NCI-H446 treated with DMSO at 0.1 percent for 48 hours (cell line): ENCODE measurements around the gene SMG1.
"Not testable (repeated sequence)": the region's sequence is repeated elsewhere in the genome, so short reads cannot be mapped to it uniquely, and the experiment has no call there.

Experiments used
- DNase-seq: peaks from one replicate; lab custom pipeline; 2025; lab: John Stamatoyannopoulos, UW

SMG1 gene

DNA sequence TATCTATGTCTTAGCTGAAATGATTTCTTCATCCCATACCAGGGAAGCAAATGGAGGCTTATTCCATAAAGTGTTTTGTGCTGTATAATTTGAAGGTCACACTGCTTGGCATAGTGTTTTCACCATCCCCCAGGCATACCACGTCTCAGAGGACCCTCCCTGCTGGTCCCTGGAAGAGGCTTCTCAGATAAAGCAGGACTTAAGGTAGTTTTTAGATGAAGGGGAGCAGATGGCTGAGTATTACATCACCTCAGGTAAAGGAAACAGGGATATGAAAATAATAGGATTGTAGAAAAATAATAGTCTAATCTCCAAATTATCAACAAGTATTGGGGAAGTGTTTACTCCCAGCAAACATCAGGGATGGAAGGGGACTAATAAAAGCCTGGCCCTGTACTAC lies 7.3 kb upstream of the SMG1 start:
- DNase-seq, result no peak

DNA sequence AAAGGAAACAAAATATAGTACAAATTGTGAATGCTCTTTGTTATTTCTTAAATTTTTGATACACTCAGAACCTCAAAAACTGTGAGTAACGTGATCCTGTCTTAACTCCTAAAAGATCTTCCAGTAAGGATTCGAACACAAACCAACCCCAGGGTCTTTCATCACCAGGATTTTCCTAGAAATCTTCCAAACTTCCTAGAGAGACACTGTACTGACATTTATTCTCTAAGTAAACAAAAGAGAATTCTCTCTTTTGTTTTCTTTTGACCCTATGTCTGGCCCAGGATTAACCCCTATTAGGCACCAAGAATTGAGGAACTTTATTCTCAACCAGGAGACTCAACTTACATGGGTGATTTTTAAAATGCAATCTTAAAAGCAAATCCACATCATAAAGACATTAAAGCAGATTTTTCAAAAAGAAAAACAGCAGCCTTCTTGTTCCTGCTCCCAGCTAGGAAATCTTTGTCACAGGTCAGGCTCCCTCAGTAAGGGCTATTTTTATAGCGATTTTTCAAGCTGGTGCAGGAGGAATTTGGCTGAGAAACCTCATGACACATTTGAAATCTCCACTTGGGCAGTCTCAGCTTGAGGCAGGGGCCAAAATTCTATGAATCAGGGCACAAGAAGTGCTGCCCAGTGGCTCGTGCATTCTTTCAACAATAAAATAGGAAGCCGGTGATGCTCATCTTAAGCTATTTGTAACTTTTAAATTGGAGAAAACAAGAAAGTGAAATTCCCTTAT lies 6.2 kb upstream of the SMG1 start:
- DNase-seq, result no peak

DNA sequence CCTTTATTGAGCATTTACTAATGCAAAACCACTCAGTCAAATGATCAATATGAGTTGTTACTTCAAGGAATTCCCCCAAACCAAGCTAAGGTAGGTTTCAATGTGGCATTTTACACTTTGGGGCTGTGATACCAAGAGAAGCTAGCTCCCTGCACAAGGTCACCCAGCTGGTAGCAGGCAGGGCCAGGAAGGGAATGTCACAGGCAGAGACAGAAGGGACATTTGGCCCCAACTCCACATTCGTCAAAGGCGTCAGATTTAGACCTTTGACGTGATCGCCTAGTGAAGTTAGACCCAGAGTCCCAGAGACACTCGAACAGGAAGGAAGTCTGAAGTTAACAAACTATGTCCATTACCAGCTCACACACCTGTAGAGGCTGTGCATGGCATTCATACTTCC lies 5.5 kb upstream of the SMG1 start:
- no peak for DNase-seq

DNA sequence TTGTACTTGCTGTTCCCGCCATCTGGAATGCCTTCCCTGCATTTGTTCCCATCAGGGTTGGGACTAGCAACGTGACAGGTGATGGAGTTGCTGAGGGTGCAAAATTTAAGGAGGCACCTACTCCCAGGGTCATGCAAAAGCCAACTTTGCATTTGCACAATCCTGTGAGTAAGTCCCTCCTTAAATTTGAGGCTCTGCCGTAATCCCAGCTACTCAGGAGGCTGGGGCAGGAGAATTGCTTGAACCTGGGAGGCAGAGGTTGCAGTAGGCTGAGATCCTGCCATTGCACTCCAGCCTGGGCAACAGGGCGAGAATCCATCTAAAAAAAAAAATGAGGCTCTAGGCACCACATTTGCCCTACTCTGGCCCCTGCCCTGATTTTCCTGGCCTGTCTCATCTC lies 3.9 kb upstream of the SMG1 start:
- DNase-seq, result not testable (repeated sequence)

DNA sequence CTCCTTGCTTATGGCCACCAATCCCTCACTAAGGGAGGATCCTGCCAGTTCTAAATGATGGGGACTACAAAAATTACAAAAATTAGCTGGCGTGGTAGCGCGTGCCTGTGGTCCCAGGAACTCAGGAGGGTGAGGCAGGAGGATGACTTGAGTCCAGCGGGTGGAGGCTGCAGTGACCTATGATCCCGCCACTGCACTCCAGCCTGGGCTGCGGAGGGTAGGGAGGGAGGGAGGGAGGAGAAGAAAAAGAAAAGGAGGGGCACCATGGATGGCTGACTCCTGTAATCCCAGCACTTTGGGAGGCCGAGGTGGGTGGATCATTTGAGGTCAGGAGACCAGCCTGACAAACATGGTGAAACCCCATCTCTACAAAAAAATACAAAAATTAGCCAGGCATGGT lies 1.9 kb upstream of the SMG1 start:
- not testable (repeated sequence) for DNase-seq

DNA sequence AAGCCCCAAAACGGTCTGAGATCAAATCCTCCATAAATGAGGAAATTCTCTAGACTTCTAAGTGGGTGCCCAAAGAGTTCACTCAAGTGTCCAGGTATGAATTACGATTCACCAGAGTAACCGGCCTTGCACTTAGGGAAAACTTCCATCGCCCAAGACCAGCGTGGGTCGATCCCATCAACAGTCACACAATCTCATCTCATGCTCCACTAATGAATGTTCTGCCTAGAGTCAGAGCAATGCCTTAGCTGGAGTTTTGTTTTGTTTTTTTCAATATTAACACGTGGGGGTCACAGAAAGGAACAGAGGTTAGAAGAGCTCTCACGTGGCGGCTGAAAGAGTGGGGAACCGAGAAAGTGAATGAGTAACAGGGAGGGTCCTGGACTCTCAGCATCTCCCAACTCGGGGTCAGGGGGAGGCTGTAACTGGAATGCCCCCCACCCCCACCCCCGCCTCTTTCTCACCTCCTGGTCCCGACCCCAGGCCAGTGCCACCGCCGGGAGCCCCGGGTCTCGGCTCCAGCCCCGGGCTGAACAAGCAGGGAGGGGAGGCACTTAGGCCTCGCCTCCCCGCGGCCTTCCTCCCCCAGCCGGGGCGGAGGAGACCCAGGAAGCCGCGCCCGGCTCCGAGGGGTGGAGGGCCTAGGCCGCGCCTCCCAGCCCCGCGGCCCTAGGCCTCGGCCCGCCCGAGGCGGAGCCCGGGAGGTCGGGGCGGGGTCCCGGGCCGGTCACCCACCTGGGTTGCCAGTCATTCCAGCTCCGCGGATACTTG lies 808 bp downstream of the SMG1 start:
- not testable (repeated sequence) for DNase-seq

DNA sequence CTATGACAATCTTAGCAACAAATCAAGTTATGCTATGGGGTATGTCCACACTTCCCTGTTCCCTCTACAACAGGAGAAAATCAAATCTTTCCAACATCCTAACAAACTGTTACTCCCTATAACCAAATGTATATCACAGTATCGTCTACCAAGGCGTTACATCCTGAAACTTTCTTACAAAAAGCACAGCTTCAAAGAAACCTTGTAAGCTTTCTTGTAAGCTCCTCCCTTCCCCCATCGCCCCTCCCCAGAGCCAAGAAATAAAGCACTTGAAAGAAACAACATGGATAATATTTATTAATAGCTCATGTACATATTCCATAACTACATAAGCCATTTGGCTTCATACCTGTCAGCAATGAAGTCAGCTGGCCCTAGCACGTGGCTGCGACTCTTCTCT lies 2.3 kb downstream of the SMG1 start:
- DNase-seq, result not testable (repeated sequence)

DNA sequence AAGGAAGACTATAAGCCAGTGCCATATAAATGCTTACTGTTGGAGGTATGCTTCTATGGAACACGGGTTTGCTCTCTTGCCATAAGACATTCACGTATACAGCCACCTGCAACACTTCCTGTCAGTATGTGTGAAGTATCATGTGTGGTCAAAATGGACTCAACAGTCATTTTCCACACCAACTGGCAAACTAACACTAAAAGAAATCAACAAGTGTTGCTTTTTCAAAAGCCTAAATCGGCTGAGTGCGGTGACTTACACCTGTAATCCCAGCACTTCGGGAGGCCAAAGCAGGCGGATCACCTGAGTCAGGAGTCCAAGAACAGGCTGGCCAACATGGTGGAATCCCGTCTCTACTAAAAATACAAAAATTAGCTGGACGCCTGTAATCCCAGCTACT lies 3.1 kb downstream of the SMG1 start:
- DNase-seq, result not testable (repeated sequence)

DNA sequence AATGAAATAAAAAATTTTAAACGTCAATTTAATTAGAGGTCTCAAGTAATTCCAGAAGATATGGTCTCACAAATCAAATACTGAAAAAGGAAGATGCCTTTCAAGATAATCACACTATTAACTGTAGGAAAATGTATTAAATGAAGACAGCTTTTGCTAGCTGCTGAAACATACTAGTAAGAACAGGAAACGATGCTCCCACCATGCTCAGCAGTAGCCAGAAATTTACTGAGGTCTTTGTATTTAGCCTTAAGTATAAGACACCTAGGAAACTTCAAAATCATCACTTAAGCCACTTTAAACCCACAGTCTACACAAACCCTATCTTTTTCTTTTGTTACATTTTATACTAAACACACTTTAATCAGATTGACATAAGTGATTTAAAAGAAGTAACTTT lies 16.6 kb downstream of the SMG1 start:
- DNase-seq, result not testable (repeated sequence)

DNA sequence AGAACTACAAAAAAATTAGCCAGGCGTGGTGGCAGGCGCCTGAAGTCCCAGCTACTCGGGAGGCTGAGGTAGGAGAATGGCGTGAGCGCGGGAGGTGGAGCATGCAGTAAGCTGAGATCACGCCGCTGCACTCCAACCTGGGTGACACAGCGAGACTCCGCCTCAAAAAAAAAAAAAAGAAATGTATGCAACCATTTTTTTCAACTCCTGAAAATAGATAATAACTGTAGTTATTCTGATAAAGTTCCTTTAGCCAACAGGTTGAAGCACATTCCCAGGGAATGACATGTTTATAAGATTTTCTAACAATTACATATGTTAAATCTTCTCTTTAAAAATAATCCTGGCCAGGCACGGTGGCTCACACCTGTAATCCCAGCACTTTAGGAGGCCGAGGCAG lies 17.5 kb downstream of the SMG1 start:
- DNase-seq, result not testable (repeated sequence)

DNA sequence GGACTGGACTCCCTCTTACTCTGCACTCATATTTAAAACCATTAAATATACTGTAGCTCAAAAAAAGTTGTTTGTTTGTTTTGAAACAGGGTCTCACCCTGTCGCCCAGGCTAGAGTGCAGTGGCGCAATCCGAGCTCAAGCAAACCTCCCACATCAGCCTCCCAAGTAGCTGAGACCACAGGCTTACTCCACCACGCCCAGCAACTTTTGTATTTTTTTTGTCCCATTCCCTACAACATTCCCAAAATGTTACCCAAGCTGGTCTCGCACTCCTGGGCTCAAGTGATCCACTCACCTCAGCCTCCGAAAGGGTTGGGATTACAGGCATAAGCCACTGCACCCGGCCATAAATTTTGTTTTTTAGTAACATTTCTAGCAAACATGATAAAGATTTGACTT lies 23.4 kb downstream of the SMG1 start:
- DNase-seq, result not testable (repeated sequence)

DNA sequence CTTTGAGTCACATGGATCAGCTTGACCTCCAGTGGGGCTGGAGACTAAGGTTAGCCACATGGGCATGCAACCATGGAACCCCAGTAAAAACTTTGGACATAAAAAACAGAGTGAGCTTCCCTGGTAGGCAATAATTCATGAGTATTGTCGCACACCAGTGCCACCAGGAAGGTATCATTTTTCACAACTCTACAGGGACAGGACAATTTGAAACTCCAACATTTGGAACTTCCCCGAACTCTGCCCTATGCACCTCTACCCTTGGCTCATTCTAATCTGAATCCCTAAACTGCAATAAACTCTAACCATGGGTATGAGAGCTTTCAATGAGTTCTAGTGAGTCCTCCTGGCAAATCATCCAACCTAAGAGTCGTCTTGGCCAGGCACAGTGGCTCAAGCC lies 24.2 kb downstream of the SMG1 start:
- DNase-seq, result not testable (repeated sequence)

DNA sequence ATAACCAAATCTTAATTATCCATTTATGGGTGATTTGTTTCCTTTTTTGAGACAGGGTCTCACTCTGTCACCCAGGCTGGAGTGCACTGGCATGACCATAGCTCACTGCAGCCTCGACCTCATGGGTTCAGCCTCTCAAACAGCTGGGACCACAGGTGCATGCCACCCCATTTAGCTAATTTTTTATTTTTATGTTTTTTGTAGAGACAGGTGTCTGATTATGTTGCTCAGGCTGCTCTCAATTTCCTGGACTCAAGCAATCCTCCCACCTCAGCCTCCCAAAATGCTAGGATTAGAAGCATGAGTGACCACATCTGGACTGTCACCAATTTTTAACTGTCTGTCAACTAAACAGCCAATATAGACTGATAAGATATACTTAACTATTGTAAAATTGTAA lies 25.0 kb downstream of the SMG1 start:
- DNase-seq, result not testable (repeated sequence)

DNA sequence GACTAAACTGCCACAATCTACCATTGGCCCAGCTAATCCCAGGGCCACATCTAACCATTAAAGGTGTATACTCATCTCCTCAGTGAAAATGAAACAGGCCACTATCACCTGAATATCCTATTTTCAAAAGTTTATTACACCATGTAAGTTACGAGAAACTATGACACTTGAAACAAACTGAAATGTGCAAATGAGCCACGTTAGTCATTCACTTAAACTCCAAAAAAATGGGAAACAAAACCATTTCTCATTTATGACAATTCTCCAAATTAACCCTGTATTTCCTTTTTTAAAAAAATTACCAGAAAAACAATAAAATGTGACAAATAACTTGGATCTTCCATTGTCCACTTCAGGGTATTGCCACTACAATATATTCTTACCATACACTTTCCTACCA lies 41.8 kb downstream of the SMG1 start:
- DNase-seq, result not testable (repeated sequence)

DNA sequence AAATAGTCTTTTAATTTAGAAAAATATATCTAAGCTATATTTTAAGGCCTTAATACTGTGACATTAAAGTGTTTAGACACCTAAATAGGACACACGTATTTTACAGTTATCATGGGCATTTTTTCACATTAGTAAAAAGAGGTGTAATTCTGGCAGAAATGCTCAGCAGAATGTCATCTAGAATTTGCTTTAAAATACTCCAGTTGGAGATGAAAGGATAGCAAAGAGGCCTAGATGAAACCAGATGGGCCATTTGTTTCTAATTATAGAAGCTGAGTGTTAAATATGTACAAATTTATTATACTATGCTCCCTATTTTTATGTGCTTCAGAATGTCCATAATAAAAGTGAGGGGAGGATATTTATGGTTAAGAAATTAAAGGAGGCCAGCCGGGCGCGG lies 48.5 kb downstream of the SMG1 start:
- not testable (repeated sequence) for DNase-seq

DNA sequence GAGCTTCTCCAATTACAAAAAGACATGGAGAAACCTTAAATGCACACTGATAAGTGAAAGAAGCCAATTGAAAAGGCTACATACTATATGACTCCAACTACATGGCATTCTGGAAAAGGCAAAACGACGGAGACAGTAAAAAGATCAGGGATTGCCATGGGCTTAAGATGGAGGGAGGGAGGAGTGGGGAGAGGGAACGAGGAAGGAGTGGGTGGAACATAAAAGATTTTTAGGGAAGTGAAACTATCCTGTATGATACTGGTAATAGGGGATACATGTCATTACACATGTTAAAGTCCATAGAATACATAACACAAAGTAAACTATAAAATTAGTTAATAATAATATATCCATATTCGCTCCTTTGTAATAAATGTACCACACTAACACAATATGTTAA lies 48.9 kb downstream of the SMG1 start:
- not testable (repeated sequence) for DNase-seq

DNA sequence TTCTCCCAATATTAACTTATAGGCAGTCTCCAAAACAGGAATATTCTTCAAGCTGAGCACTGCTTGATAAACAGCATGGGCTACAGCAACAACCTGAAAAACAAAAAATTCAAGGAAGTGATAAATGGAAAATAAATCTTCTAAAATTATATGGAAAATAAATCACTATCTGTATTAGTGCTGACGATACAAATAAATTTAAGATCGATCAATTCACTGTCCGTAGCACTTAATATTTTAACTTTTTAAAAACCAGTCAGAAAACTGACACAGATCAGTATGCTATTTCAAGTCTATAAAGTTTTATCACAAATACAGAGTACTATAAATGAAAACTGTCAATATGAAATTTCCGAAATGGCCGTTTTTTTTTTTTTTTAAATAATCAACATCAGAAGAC lies 49.9 kb downstream of the SMG1 start:
- DNase-seq, result not testable (repeated sequence)

DNA sequence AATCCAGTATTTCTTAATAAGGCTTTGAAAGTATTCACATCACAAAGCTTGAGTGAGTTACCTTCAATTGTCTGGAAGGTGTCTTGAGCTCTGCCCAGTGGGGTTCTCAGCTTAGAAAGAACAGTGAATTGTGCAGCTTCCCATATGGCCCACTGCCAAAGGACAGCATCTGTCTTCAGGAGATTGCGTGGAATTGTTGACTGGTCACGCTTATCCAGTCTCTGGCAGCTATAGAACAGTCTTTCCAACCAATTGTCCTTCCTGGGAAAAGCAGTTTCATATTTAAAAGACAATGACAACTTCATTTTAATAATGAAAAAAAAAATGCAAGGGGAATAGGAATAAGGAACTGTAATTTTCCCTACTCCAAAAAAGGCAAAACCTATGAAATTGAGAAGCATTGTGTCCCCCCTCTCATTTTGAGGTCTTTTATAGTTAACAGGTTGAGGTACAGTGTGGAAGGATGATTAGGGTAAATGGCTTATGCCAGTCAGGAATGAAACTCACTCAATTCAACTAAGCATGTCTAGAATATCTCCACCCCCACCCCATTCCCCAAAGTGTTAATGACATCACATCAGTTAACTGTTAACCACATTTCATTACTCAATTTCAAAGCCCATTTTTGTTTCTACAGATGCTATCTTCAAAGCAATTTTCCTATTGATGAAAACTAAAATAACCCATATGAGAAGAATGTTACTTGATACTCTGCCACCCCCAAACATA lies 57.0 kb downstream of the SMG1 start:
- not testable (repeated sequence) for DNase-seq

DNA sequence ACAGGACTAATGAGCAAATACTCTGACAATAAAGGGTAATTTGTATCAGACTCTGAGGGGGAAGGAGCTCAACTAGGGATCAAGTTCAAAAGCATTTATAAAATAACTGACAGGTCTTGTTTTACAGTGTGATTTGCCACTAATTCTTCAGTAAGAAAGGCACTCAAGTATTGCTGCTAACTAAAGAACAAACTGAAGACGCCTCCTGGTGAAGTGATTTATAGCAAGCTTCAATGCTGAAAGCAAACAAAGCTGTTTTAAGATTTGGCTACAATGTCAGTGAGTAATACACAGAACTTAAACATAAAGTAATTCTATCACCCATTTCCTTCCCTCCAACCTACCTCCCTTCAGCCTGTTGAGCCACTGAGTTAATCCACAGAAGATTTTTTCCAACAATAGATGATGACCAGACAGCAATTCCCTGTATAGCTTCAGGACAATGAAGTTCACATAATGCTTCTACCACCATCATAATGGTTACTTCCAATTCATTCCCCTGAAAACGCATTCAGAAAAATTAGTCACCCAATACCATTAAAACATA lies 59.9 kb downstream of the SMG1 start:
- DNase-seq, result not testable (repeated sequence)

DNA sequence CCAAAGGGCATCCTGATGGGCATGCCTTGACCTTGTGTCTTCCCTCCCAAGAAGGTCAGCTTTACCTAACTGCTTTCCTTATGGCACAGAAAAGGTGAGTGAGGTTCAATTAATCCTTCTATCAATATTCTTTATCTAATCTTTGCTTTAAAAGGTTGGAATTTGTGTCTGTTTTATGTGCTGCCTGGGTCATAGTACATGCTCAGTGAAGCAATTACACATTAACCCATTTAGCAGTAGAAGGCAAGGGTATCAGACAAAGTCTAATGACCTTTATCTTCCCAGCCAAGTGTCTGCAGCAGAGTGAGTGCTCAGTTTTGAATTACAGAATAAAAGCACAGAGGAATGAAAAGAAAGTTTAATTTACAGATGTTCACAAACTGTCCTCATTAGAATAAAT lies 63.3 kb downstream of the SMG1 start:
- not testable (repeated sequence) for DNase-seq

DNA sequence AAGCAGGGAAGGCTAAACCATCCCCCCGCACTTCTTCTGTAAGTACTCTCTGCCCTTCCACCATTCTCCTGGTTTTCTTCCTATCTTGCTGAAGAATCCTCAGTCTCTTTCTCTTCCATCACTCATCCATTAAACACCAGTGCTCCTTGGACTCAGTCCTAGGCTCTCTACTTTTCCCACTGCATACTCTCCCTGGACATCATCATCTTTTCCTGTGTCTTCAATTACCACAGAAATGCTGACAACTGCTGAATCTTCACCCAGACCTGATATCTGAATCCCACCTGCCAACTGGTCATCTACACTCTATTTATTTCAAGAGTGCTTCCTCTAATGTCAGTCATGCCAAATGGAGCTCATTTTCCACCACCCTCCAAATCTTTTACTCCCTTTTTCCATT lies 71.0 kb downstream of the SMG1 start:
- DNase-seq, result no peak

DNA sequence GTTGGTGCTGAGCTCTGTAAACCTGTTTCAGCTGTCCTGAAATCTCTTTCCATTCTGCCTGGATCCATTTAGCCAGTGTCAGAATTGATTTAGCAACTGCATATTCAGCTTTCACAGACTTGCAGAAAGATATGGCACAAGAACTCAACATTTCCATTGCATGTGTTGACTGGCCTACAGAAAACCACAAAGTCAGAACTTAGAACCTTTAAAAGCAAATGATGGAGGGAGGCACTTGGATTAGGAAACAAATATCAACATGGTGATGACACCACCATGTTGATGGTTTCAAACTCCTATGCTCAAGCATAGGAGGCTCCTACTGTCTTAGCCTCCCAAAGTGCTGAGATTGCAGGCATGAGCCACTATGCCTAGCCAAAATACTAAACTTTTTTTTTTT lies 72.5 kb downstream of the SMG1 start:
- DNase-seq, result no peak

DNA sequence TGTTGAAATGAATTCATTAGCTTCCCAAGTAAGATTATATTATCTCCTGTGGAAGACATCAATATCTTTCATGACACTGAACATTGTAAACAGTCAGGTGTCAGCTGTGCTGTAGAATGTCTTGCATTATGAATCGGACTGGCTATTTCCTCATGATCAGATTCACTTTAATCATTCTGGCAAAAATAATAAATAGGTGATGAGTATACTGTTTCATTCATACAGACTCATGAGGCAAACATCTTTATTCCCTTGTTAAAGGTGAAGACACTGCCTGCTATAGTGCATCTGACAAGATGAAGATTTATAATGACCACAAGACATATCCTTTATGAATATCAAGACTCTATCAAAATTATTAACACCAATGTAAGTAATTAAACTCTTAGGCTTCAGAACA lies 73.6 kb downstream of the SMG1 start:
- DNase-seq, result no peak
